Glutamatergic neuron (in vitro differentiated cells): ENCODE results near the gene UBXN11. TPM values are rescaled to one million over a fixed set of nuclear protein-coding genes. Genes with fewer than 3 reads are reported as not detected.

Experiments used
- DNase-seq: peaks from one replicate; pipeline ENCODE4 v3.0.0; 2022
- H3K27ac Mint-ChIP-seq: one replicate; pipeline ENCODE4 v1.8.0; 2020; ENCODE audit warnings: mild to moderate bottlenecking, mixed read lengths, inconsistent platforms; ENCODE audit not compliant: unreplicated experiment
- H3K27me3 Mint-ChIP-seq: one replicate; pipeline ENCODE4 v1.8.0; 2020; ENCODE audit warnings: mild to moderate bottlenecking, moderate library complexity, mixed read lengths, inconsistent platforms; ENCODE audit not compliant: unreplicated experiment
- H3K36me3 Mint-ChIP-seq: one replicate; pipeline ENCODE4 v1.8.0; 2020; ENCODE audit warnings: mild to moderate bottlenecking, mixed read lengths, inconsistent platforms; ENCODE audit not compliant: unreplicated experiment
- H3K4me1 Mint-ChIP-seq: one replicate; pipeline ENCODE4 v1.8.0; 2020; ENCODE audit warnings: mild to moderate bottlenecking, low read depth, mixed read lengths, inconsistent platforms; ENCODE audit not compliant: unreplicated experiment
- H3K4me3 Mint-ChIP-seq: one replicate; pipeline ENCODE4 v1.8.0; 2020; ENCODE audit warnings: mild to moderate bottlenecking, mixed read lengths, inconsistent platforms; ENCODE audit not compliant: unreplicated experiment
- H3K9me3 Mint-ChIP-seq: one replicate; pipeline ENCODE4 v1.8.0; 2020; ENCODE audit warnings: mild to moderate bottlenecking, moderate library complexity, mixed read lengths, inconsistent platforms; ENCODE audit not compliant: unreplicated experiment
- total RNA-seq: library from RNA; stranded (reverse); fragmentation: NEBNext Ultra II Directional; extraction: Animal tissue kit (Norgen Biotek cat#: 25700); gene quantifications from one replicate; pipeline ENCODE4 v1.2.1, GENCODE V29; 2021; ENCODE audit not compliant: unreplicated experiment
- TF ChIP-seq, protein P1 (sequence below): fragments of 200-600 bp; sonication (generic); IDR thresholded peaks from one replicate; pipeline ENCODE4 v1.5.0; 2021; ENCODE audit not compliant: partially characterized antibody, unreplicated experiment

The UBXN11 gene
- total RNA-seq, 1 donor from 2014 or later, result 11.4 TPM

DNA sequence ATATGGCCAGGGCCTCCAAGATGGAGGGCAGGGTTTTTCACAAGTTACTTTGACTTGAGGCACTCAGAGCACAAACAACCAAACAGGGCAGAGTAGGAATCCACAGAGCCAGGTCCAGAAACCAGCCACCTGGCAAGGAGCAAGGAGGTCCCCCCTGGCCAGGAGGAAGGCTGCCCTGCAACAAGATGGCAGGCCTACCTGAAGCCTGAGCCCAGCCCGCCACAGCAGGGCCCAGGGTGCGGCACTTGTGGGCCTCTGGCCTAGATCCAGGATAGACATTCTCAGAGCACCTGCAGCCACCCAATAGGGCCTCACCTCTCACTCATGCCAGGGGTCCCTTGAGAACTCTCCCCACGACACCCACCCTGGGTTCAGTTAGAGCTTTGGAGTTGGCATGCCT, 15.0 kb downstream of the UBXN11 start:
- Mint-ChIP-seq H3K4me3 (no peak overlapping the region), H3K9me3 (peaks cover 12% of the 10 kb centered on the region), H3K4me1 (peaks cover 25% of the 10 kb centered on the region), H3K36me3 (no peaks in the 10 kb centered on the region), H3K27me3 (peaks cover 6% of the 10 kb centered on the region), H3K27ac (no peak overlapping the region)
- DNase-seq, result no peak
- TF ChIP-seq, protein P1, sequence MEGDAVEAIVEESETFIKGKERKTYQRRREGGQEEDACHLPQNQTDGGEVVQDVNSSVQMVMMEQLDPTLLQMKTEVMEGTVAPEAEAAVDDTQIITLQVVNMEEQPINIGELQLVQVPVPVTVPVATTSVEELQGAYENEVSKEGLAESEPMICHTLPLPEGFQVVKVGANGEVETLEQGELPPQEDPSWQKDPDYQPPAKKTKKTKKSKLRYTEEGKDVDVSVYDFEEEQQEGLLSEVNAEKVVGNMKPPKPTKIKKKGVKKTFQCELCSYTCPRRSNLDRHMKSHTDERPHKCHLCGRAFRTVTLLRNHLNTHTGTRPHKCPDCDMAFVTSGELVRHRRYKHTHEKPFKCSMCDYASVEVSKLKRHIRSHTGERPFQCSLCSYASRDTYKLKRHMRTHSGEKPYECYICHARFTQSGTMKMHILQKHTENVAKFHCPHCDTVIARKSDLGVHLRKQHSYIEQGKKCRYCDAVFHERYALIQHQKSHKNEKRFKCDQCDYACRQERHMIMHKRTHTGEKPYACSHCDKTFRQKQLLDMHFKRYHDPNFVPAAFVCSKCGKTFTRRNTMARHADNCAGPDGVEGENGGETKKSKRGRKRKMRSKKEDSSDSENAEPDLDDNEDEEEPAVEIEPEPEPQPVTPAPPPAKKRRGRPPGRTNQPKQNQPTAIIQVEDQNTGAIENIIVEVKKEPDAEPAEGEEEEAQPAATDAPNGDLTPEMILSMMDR, result no peak

DNA sequence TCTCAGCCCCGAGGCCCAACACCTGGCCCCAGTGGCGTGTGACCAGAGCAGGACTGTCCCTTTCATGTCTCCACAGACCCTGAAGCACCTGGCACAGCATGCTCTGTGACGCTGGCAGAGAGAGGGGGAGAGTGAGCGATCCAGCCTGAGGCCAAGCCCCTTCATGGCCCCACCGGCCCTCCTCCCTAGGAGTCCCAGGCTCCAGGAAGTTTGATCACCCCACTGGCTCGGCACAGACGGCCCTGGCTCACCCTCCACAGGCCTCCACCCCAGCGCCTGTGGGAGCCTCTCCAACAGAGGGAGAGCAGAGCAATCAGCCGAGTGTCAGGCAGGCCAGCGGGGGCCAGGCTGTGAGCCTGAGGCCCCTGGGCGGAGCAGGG, 15.6 kb downstream of the UBXN11 start:
- DNase-seq, result no peak
- Mint-ChIP-seq H3K4me1 (peaks cover 27% of the 10 kb centered on the region), H3K36me3 (no peaks in the 10 kb centered on the region), H3K9me3 (peaks cover 12% of the 10 kb centered on the region), H3K27ac (no peak overlapping the region), H3K27me3 (peaks cover 6% of the 10 kb centered on the region), H3K4me3 (no peak overlapping the region)
- TF ChIP-seq, protein P1, result no peak

DNA sequence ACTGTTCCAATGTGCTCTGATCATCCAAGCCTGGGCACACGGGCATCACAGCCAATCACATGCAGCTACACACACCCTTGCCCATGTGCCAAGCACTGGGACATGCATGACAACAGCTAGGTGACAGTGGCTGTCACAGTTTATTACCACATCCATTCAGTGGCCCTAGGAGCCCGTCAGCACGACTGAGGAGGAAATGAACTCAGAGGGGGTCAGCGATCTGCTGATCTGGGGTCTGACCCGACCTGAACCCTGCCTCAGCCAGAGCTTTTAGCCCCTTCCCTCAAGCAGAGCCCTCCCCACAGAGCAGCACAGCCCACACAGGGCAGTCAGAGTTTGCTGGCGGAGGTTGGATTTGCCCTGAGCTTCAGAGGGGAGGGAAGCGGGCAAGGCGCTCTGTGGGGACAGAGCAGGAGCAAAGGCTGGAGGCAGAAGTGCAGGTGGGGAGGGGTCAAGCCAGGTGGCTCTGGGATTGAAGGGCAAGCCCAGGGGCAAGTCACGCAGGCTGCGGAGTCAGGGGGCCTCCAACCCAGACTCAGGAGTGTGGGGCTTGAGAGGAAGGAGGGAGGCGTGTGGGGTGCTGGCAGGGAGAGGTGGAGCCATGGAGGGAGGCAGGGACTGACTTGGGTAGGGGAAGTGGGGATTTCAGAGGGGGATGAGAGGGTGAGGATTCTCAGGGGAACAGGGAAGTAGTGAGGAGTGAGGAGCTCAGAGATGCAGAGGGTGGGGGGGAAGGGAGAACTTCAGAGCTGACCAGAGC, 16.1 kb downstream of the UBXN11 start:
- Mint-ChIP-seq H3K4me3 (peak overlapping the region; percentile 20), H3K4me1 (peaks cover 27% of the 10 kb centered on the region), H3K27ac (peak overlapping the region; percentile 68), H3K36me3 (no peaks in the 10 kb centered on the region), H3K9me3 (peaks cover 12% of the 10 kb centered on the region), H3K27me3 (peaks cover 6% of the 10 kb centered on the region)
- TF ChIP-seq, protein P1, result no peak
- no peak for DNase-seq

DNA sequence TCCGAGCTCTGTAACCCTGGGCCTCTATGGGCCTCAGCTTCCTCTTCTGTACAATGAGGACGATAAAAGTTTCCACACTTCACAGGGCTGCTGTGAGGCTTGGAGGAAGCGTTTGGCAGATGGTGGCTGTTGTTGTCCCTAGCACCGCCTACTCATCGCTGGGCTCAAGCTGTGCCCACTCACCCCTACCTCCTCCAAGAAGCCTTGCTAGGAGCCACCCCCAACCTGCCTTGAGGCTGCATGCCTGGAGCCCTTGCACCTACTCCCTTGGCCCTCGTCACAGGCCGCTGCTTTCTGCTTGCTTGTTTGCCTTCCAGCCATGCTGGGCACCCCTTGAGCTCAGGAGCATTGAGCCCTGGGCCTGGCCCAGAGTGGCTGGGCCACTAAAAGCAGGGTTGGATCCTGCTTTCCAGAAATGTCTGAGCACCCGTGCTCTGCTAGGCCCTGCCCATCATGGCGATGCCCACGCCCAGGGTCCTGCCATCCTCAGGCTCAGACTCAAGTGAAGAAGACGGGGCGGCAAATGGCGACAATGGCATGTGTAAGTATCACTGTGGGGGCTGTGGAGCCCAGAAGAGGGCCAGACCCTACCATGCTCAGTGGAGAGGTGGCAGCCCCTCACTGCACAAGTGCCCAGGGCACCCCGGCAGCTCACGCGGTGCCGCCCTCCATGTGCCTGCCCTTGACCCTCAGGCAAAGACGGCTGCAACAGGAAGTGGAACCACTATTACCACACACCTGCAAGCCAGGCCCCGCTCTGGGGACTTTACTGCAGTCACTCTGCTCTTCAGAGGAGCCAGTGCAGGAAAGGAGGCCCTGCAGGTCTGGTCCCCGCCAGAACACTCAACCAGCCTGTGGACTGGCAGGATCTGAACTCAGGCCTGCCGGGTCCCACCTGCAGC, 17.0 kb downstream of the UBXN11 start:
- no peak for DNase-seq
- no peaks in the 10 kb centered on the region for H3K36me3 Mint-ChIP-seq
- peaks cover 11% of the 10 kb centered on the region for H3K27me3 Mint-ChIP-seq
- TF ChIP-seq, protein P1, result no peak
- peaks cover 36% of the 10 kb centered on the region for H3K4me1 Mint-ChIP-seq
- H3K27ac Mint-ChIP-seq, result peak overlapping the region; percentile 22
- peaks cover 14% of the 10 kb centered on the region for H3K9me3 Mint-ChIP-seq
- no peak overlapping the region for H3K4me3 Mint-ChIP-seq
